Measurements from ENCODE around the gene GATAD2A.
A peak's percentile ranks its signal among the peaks of the same experiment; 100 is the strongest.

GATAD2A gene

DNA sequence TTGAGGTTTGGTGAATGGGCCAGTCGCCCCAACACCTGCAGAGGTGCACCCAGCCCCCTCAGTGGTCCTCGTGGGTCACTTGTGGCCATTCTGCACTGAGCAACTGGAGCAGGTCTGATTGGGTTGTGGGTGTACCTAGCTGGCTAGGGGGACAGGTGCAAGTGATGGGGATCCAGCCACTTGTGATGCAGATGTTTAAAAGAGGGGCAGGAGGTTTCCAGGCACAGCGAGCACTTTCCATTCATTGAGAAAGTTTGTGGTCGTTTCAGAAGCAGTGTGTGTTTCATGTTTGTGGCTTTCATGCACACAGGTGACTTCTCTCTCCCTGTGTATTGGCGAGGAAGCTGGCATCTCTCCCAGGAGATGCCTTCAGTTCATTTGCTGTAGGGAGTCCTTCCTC, 75.2 kb downstream of the GATAD2A start:
- Histone ChIP-seq H3K9me3 (ENCODE audit: control insufficient read depth in 1 of 2, low read length in 2 of 2) (no peaks in the 10 kb centered on the region), H3K4me1 (ENCODE audit: control insufficient read depth in 1 of 2, insufficient read depth in 2 of 2, low read length in 2 of 2) (peaks cover 0 to 14% of the 10 kb centered on the region in 2 donors), H3K4me3 (ENCODE audit: low read depth in 1 of 2, low read length in 2 of 2) (no peak overlapping the region), H3K27ac (ENCODE audit: low read length) (no peak overlapping the region), H3K36me3 (ENCODE audit: control insufficient read depth in 1 of 2, insufficient read depth in 2 of 2, low read length in 2 of 2) (peaks cover 8 to 12% of the 10 kb centered on the region in 2 donors), H3K27me3 (ENCODE audit: low read depth, low read length) (no peaks in the 10 kb centered on the region)

DNA sequence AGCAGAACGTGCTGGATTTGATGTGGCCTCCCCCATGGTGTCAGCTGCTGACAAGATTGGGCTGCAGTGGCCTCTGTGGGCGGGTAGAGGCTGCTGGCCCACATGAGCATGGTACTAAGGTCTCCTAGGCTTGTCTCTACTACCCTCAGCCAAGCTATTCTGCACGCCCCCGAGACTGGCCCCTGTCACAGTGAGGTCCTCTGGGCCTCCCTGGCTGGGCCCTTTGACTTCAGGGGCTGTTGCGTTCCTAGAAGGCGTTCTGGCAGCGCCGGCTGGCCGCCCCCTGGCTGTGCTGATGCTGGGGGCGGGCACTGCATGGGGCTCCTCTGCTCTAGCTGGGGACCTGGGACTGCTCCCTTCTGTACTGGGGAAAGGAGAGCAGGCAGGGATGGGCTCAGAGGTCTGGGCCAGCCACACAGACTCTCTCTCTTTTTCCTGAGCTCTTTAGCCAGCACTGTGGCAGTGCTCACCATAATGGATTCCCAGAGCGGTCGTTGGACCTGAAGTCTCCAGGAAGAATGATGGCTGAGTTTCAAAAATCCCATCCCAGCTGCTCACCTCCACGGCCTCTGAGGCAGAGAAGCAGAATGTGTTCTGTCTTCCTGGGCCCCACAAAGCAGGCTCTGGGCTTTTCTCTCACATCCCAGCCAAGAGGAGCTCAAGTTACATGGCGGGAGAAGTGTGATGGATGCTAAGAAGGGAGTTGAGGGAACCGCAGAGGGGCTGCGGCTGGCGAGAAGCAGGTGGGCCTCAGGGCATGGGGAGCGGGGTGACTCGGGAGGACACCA, 77.5 kb downstream of the GATAD2A start:
- Histone ChIP-seq H3K27ac (ENCODE audit: low read length) (no peak overlapping the region), H3K36me3 (ENCODE audit: control insufficient read depth in 1 of 2, insufficient read depth in 2 of 2, low read length in 2 of 2) (peaks cover 8 to 18% of the 10 kb centered on the region in 2 donors), H3K9me3 (ENCODE audit: control insufficient read depth in 1 of 2, low read length in 2 of 2) (no peaks in the 10 kb centered on the region), H3K27me3 (ENCODE audit: low read depth, low read length) (no peaks in the 10 kb centered on the region), H3K4me3 (ENCODE audit: low read depth in 1 of 2, low read length in 2 of 2) (no peak overlapping the region), H3K4me1 (ENCODE audit: control insufficient read depth in 1 of 2, insufficient read depth in 2 of 2, low read length in 2 of 2) (peaks cover 0 to 16% of the 10 kb centered on the region in 2 donors)

DNA sequence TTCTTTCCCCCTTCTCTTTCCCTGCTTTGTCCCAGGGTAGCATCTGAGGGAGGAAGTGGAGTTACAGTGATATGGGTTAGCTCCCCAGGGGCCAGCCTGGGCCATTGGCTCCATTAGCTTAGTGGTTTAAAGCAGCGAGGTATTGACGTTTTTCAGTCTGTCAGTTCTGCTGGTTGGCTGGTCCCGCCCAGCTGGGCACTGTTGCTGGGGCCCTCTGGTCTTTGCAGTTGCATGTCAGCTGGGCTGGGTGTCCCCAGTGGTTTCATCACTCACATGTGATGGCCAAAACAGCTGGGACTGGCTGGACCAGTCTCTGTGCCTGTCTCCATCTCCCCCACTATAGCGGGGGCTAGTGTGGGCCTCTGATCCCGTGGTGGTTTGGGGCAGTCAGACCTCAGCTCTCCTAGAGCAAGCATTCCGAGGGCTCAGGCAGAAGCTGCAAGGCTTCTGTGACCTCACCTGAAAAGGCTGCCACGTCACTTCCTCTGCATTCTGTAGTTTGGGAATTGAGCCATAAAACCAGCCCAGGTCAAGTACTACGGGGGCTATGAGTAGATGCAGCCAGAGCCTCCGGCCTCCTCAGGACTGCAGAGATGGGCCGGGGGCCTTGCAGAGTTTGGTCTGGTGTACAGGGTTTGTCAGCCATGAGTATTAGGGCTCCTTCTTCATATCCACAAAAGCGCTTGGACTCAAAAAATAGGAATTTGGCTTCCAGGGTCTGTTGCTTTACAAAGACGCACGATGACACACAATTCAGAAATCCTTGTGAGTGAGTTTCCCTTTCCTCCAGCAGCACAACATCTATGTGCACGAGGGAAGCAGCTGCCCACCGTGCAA, 79.9 kb downstream of the GATAD2A start:
- Histone ChIP-seq H3K27ac (ENCODE audit: low read length) (no peak overlapping the region), H3K4me3 (ENCODE audit: low read depth in 1 of 2, low read length in 2 of 2) (no peak overlapping the region), H3K4me1 (ENCODE audit: control insufficient read depth in 1 of 2, insufficient read depth in 2 of 2, low read length in 2 of 2) (peaks cover 19 to 31% of the 10 kb centered on the region in 2 donors), H3K9me3 (ENCODE audit: control insufficient read depth in 1 of 2, low read length in 2 of 2) (no peaks in the 10 kb centered on the region), H3K36me3 (ENCODE audit: control insufficient read depth in 1 of 2, insufficient read depth in 2 of 2, low read length in 2 of 2) (peaks cover 6 to 15% of the 10 kb centered on the region in 2 donors), H3K27me3 (ENCODE audit: low read depth, low read length) (no peaks in the 10 kb centered on the region)

DNA sequence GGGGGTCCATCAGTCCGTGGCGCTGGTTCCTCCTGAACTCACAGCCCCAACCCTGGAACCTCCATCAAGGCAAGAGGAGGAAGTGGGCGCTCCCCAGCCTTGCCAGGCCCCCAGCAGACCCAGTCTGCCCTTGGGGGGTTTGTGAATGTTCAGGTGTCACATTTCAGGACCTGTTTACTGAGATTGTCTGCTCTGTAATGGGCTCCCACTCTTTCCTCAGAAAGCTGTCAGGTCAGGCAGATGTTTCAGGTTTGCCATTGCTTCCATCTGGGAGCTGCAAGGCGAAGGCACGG, 80.5 kb downstream of the GATAD2A start:
- peaks cover under 1 to 10% of the 10 kb centered on the region in 2 donors for H3K36me3 ChIP-seq (ENCODE audit: control insufficient read depth in 1 of 2, insufficient read depth in 2 of 2, low read length in 2 of 2)
- peaks cover 19 to 32% of the 10 kb centered on the region in 2 donors for H3K4me1 ChIP-seq (ENCODE audit: control insufficient read depth in 1 of 2, insufficient read depth in 2 of 2, low read length in 2 of 2)
- no peak overlapping the region for H3K27ac ChIP-seq (ENCODE audit: low read length)
- H3K9me3 ChIP-seq (ENCODE audit: control insufficient read depth in 1 of 2, low read length in 2 of 2) = no peaks in the 10 kb centered on the region
- no peak overlapping the region for H3K4me3 ChIP-seq (ENCODE audit: low read depth in 1 of 2, low read length in 2 of 2)
- H3K27me3 ChIP-seq (ENCODE audit: low read depth, low read length) = no peaks in the 10 kb centered on the region

DNA sequence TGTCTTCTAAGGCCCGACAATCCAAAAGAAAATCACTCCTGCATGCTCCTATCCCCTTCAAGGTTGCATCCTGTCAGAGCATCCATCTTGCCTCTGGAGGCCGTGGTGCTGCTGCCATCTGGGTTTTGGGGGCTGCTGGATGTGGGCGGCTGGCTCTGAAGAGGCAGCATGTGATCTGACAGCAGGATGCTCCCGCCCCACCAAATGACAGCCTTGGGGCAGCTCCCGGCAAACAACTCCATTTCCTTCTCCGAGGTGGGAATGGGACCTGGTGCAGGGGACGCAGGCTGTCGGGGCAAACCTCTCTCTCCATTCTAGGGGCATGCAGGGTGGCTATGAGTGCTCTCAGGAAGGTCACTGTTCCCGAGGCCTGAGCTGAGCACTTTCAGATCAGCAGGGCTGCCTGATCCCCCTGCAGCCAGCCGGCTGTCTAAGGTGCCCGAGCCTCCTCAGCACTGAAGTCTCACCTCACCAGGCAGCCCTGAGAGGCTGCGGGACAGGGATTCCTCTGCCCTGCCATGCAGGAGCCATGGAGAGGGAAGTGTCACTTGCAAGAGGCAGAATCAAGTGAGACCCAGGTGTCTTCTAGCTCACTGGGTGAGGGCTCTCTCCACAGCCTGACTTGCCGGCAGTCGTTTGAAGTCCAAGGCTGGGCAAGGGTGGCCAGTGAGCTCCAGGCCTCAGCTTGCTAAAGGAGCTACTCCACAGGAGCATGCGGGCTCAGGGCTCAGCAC, 81.0 kb downstream of the GATAD2A start:
- no peak overlapping the region for H3K4me3 ChIP-seq (ENCODE audit: low read depth in 1 of 2, low read length in 2 of 2)
- no peaks in the 10 kb centered on the region for H3K27me3 ChIP-seq (ENCODE audit: low read depth, low read length)
- H3K27ac ChIP-seq (ENCODE audit: low read length) = no peak overlapping the region
- peaks cover 0 to 9% of the 10 kb centered on the region in 2 donors for H3K36me3 ChIP-seq (ENCODE audit: control insufficient read depth in 1 of 2, insufficient read depth in 2 of 2, low read length in 2 of 2)
- H3K9me3 ChIP-seq (ENCODE audit: control insufficient read depth in 1 of 2, low read length in 2 of 2) = no peaks in the 10 kb centered on the region
- H3K4me1 ChIP-seq (ENCODE audit: control insufficient read depth in 1 of 2, insufficient read depth in 2 of 2, low read length in 2 of 2) = peaks cover 19 to 32% of the 10 kb centered on the region in 2 donors

DNA sequence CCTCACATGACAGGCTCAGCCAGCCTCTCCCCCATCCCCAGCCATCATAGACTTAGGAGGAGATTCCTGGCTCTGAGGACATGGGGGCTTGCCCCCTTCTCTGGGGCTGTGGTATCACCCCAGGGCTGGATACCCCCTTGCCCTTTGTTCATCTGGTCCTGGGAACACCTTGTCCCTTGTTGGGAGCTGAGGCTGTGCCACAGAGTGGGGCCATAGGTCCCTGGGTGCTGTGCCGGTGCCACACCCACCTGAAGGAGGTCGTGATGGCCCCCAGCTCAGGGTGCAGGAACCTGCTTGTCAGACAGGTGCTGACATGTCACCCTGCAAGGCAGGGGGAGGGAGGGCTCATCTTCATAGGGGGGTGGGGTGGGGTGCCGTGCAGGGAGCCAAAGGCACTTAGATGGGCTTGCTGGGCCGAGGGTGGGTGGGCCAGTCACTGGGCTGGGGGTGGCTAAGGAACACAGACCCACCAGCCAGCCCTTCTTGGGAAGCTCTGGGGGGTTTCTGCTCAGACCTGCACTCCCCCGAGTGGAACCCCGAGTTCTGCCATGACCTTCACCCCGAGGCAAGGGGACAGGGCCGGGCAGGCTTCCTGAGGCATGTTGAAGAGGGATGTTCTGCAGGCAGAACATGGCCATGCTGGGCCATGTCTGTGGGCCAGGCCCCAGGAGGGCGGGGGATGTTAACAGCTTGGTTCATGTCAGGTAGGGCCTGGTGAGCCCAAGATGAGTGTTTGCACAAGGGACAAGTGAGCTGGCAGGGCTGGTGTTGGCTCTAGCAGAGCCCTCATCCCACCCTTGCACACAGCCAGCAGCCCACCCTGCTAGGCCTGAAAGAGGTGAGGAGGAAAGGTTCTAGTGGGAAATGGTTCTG, 81.8 kb downstream of the GATAD2A start:
- no peaks in the 10 kb centered on the region for H3K27me3 ChIP-seq (ENCODE audit: low read depth, low read length)
- H3K4me3 ChIP-seq (ENCODE audit: low read depth in 1 of 2, low read length in 2 of 2) = no peak overlapping the region
- H3K4me1 ChIP-seq (ENCODE audit: control insufficient read depth in 1 of 2, insufficient read depth in 2 of 2, low read length in 2 of 2) = peaks cover 19 to 32% of the 10 kb centered on the region in 2 donors
- no peaks in the 10 kb centered on the region for H3K9me3 ChIP-seq (ENCODE audit: control insufficient read depth in 1 of 2, low read length in 2 of 2)
- peaks cover 1 to 15% of the 10 kb centered on the region in 2 donors for H3K36me3 ChIP-seq (ENCODE audit: control insufficient read depth in 1 of 2, insufficient read depth in 2 of 2, low read length in 2 of 2)
- H3K27ac ChIP-seq (ENCODE audit: low read length) = no peak overlapping the region

DNA sequence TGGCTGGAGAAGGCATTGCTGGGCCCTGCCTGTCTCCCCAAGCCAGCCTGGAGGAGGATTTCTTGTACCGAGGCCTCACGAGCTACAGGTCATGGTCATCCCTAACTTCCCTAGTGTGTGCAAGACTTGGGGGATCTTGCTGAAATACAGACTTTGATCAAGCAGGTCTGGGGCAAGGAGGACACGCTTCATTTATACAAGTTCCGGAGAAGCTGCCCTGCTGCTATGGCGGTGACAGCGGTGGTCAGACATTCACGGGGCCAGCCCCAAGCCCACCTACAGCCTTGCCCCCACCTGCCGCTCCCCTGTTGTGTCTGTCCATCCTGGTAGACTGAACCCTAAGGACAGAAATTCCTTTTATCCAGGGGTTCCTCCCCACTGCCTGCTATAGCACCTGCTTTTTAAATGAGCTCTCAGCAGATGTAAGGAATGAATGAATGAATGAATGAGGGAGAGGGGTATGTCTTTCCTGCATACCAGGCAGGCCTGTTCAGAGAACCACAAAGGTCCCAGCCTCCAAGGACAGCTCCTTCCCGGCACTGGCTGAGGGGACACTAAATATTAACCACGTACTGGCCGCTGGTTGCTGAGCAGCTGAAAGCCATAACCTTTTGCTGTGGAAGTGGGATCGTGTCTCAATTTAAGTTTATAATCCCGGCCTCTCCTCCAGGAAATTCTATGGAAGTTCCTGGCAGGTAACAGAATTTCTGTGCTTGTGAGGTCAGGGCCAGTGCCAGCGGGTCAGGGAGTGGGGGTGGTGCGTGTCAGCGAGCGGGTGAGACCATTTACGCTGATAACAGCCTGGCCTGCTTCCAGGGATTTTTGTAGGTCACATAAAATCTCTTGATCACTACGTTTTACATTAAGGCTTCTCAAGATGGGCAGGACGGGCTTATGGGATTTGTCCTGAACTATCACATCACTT, 82.7 kb downstream of the GATAD2A start:
- Histone ChIP-seq H3K4me1 (ENCODE audit: control insufficient read depth in 1 of 2, insufficient read depth in 2 of 2, low read length in 2 of 2) (peaks cover 19 to 26% of the 10 kb centered on the region in 2 donors), H3K27ac (ENCODE audit: low read length) (peak overlapping the region; percentile 49), H3K36me3 (ENCODE audit: control insufficient read depth in 1 of 2, insufficient read depth in 2 of 2, low read length in 2 of 2) (peaks cover 7 to 24% of the 10 kb centered on the region in 2 donors), H3K9me3 (ENCODE audit: control insufficient read depth in 1 of 2, low read length in 2 of 2) (no peaks in the 10 kb centered on the region), H3K4me3 (ENCODE audit: low read depth in 1 of 2, low read length in 2 of 2) (peak overlapping the region in 1 of 2 donors; percentile 7), H3K27me3 (ENCODE audit: low read depth, low read length) (no peaks in the 10 kb centered on the region)

DNA sequence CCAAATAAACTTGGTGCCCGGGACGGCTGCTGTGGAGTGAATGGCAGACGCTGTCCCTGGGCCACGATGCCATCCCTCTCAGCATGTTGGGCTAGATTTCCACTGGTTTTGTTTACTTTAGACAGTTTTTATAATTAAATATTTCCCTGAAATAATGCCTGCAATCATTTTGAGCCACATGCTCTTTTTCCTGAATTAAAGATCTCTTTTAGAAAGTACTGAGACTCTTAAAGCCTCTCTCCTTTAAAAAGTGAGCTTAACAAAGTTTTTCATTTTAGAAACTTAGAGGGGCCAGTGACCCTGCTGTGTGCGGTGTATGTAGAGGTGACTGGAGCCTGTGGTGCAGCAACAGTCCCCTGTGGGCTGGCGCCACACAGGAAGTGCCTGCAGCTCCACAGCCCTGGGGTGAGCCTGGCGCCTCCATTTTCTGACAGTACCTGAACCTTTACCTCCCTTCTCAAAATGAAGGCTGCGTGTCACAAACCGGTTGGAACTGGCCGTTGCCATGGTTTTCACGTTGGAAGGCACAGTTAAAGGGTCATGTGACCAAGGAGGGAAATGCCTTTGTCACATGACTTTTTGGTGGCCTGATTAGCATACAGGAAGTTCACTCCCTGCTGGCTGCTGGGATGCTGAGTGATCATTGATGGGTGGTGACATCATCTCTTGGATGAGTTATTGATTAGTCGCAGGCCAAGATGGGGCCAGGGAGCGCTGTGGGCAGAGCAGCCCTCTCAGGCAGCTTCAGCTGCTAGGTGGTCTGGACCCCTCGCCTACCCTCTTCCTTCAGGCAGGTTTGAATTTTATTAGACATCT, 83.6 kb downstream of the GATAD2A start:
- Histone ChIP-seq H3K36me3 (ENCODE audit: control insufficient read depth in 1 of 2, insufficient read depth in 2 of 2, low read length in 2 of 2) (peaks cover 13 to 29% of the 10 kb centered on the region in 2 donors), H3K4me1 (ENCODE audit: control insufficient read depth in 1 of 2, insufficient read depth in 2 of 2, low read length in 2 of 2) (peaks cover 19 to 26% of the 10 kb centered on the region in 2 donors), H3K4me3 (ENCODE audit: low read depth in 1 of 2, low read length in 2 of 2) (peak overlapping the region; percentile 7 to 15)

DNA sequence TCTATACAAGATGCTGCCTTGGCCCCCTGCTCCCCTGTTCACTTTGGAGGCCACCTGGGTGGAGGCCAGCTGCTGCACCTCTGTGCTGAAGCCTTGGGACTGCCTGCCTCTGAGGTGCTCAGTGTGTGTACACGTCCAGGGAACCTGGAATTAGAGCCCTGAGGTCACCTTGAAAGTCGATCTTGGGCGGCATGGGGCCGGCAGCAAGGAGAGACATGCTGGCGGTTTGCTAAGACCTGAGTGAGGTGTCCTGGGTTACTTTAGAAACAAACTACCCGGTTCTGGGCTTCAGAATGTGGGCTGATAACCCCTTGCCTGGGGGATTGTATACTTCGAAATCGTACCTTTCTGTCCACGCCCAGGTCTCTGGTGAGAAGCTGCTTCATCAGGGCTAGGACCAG, 84.3 kb downstream of the GATAD2A start:
- peak overlapping the region; percentile 49 for H3K27ac ChIP-seq (ENCODE audit: low read length)
- H3K27me3 ChIP-seq (ENCODE audit: low read depth, low read length) = no peaks in the 10 kb centered on the region
- peaks cover 17 to 36% of the 10 kb centered on the region in 2 donors for H3K36me3 ChIP-seq (ENCODE audit: control insufficient read depth in 1 of 2, insufficient read depth in 2 of 2, low read length in 2 of 2)
- H3K9me3 ChIP-seq (ENCODE audit: control insufficient read depth in 1 of 2, low read length in 2 of 2) = no peaks in the 10 kb centered on the region
- peak overlapping the region in 1 of 2 donors; percentile 15 for H3K4me3 ChIP-seq (ENCODE audit: low read depth in 1 of 2, low read length in 2 of 2)
- peaks cover 19 to 26% of the 10 kb centered on the region in 2 donors for H3K4me1 ChIP-seq (ENCODE audit: control insufficient read depth in 1 of 2, insufficient read depth in 2 of 2, low read length in 2 of 2)

More for the DNA sequence above, 83.6 kb downstream of the GATAD2A start:
- Histone ChIP-seq H3K9me3 (ENCODE audit: control insufficient read depth in 1 of 2, low read length in 2 of 2) (no peaks in the 10 kb centered on the region), H3K27ac (ENCODE audit: low read length) (peak overlapping the region; percentile 49), H3K27me3 (ENCODE audit: low read depth, low read length) (no peaks in the 10 kb centered on the region)

Data from muscle layer of duodenum (tissue), 2 donors.